Astrocyte of the spinal cord (primary cell): ENCODE results near the gene UBE2E2.

Experiments used
- DNase-seq: peaks from one replicate; pipeline ENCODE4 v3.0.0; 2011; ENCODE audit warnings: low read depth, low spot score
- H3K4me3 ChIP-seq: 2 replicates; pipeline ENCODE4 v1.5.1; 2011; ENCODE audit warnings: low read depth, mild to moderate bottlenecking, low read length, moderate library complexity
- CTCF ChIP-seq: IDR thresholded peaks from 2 replicates; pipeline ENCODE4 v1.5.1; 2012; ENCODE audit warnings: low read depth, mild to moderate bottlenecking, low read length, inconsistent platforms
- in situ Hi-C: cut with HindIII; loops from 2 replicates; pipeline ENCODE4 v1.10.0; 2017; ENCODE audit warnings: low sequenced_read_pairs

UBE2E2 gene

GRCh38 chr3:23241256-23241655 lies 38.1 kb downstream of the UBE2E2 start:
- no peak for TF ChIP-seq CTCF
- in situ Hi-C loops: no loop called here
- no peak overlapping the region for H3K4me3 ChIP-seq
- DNase-seq: no peak

- TF ChIP-seq CTCF: no peak
- no peak for DNase-seq
- in situ Hi-C loops: no loop called here
- no peak overlapping the region for H3K4me3 ChIP-seq
These were observed 39.0 kb downstream of the UBE2E2 start for GRCh38 chr3:23242106-23242505.

- in situ Hi-C loops: no loop called here
- DNase-seq: no peak
- no peak for TF ChIP-seq CTCF
- no peak overlapping the region for H3K4me3 ChIP-seq
These were observed 41.4 kb downstream of the UBE2E2 start for GRCh38 chr3:23244324-23245041.

- no peak overlapping the region for H3K4me3 ChIP-seq
- in situ Hi-C loops: no loop called here
- no peak for DNase-seq
- TF ChIP-seq CTCF: no peak
These were observed 43.5 kb downstream of the UBE2E2 start for GRCh38 chr3:23246651-23247050.

GRCh38 chr3:23248594-23249131 lies 45.5 kb downstream of the UBE2E2 start:
- H3K4me3 ChIP-seq: no peak overlapping the region
- TF ChIP-seq CTCF: no peak
- in situ Hi-C loops: no loop called here
- no peak for DNase-seq

- in situ Hi-C loops: no loop called here
- TF ChIP-seq CTCF: no peak
- H3K4me3 ChIP-seq: no peak overlapping the region
- DNase-seq: no peak
These were observed 46.8 kb downstream of the UBE2E2 start for GRCh38 chr3:23249961-23250360.
